ENCODE data around the gene PSMD13.

PSMD13 gene

DNA sequence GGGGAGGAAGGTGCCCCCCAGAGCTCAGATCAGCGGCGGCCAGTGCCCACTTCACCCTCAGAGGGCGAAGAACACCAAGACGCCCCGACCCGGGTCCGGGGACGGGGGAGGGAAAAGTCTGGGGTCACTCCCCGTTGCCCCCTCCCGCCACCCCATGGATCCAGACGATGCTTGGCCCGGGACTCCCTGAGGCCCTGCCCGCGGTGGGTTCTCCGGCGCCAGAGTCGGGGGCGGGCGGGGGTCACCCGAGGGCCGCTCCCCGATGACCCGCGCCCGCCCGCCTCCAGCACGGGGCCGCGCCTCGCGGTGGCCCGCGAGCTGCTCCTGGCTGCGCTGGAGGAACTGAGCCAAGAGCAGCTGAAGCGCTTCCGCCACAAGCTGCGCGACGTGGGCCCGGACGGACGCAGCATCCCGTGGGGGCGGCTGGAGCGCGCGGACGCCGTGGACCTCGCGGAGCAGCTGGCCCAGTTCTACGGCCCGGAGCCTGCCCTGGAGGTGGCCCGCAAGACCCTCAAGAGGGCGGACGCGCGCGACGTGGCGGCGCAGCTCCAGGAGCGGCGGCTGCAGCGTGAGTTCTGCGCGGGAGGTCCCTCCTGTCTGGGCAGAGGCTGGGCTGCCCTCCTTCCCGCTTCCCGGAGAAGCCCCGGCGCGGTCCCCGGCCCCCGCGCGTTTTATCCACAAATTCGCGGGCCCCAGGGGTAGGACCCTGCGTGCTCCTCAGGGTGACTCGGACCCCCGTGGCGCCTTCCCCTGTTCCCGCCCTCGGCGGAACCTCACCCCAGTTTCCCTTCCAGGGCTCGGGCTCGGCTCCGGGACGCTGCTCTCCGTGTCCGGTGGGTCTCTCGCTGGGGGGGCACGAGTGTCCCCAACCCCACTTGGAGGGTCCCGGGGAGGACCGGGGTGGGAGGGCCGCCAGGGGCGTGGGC is 42.5 kb downstream of the PSMD13 start:
- Histone ChIP-seq H3K4me1 (ENCODE audit: control insufficient read depth, insufficient read depth, low read length) (peaks cover 5% of the 10 kb centered on the region), H3K27ac (ENCODE audit: low read depth, low read length) (no peak overlapping the region), H3K9me3 (ENCODE audit: control insufficient read depth, insufficient read depth, low read length) (no peaks in the 10 kb centered on the region), H3K9ac (ENCODE audit: low read depth, low read length) (no peak overlapping the region), H3K4me3 (ENCODE audit: low read depth, low read length) (0 out of 2 replicates have a peak overlapping the region, but pooled peaks have one; percentile 51), H3K27me3 (ENCODE audit: control insufficient read depth, insufficient read depth, low read length) (peaks cover 63% of the 10 kb centered on the region), H3K36me3 (ENCODE audit: control insufficient read depth, insufficient read depth, low read length) (no peaks in the 10 kb centered on the region)

DNA sequence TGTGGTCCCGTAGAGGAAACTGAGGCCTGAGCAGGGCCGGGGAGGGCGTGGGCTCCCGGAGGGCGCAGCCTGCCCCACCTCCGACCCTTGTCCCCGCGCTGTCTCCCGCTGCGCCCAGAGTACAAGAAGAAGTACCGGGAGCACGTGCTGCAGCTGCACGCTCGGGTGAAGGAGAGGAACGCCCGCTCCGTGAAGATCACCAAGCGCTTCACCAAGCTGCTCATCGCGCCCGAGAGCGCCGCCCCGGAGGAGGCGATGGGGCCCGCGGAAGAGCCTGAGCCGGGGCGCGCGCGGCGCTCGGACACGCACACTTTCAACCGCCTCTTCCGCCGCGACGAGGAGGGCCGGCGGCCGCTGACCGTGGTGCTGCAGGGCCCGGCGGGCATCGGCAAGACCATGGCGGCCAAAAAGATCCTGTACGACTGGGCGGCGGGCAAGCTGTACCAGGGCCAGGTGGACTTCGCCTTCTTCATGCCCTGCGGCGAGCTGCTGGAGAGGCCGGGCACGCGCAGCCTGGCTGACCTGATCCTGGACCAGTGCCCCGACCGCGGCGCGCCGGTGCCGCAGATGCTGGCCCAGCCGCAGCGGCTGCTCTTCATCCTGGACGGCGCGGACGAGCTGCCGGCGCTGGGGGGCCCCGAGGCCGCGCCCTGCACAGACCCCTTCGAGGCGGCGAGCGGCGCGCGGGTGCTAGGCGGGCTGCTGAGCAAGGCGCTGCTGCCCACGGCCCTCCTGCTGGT is 43.4 kb downstream of the PSMD13 start:
- no peaks in the 10 kb centered on the region for H3K36me3 ChIP-seq (ENCODE audit: control insufficient read depth, insufficient read depth, low read length)
- peak overlapping the region; percentile 51 for H3K4me3 ChIP-seq (ENCODE audit: low read depth, low read length)
- H3K4me1 ChIP-seq (ENCODE audit: control insufficient read depth, insufficient read depth, low read length): peaks cover 1% of the 10 kb centered on the region
- no peak overlapping the region for H3K9ac ChIP-seq (ENCODE audit: low read depth, low read length)
- no peaks in the 10 kb centered on the region for H3K9me3 ChIP-seq (ENCODE audit: control insufficient read depth, insufficient read depth, low read length)
- H3K27ac ChIP-seq (ENCODE audit: low read depth, low read length): no peak overlapping the region
- peaks cover 63% of the 10 kb centered on the region for H3K27me3 ChIP-seq (ENCODE audit: control insufficient read depth, insufficient read depth, low read length)

DNA sequence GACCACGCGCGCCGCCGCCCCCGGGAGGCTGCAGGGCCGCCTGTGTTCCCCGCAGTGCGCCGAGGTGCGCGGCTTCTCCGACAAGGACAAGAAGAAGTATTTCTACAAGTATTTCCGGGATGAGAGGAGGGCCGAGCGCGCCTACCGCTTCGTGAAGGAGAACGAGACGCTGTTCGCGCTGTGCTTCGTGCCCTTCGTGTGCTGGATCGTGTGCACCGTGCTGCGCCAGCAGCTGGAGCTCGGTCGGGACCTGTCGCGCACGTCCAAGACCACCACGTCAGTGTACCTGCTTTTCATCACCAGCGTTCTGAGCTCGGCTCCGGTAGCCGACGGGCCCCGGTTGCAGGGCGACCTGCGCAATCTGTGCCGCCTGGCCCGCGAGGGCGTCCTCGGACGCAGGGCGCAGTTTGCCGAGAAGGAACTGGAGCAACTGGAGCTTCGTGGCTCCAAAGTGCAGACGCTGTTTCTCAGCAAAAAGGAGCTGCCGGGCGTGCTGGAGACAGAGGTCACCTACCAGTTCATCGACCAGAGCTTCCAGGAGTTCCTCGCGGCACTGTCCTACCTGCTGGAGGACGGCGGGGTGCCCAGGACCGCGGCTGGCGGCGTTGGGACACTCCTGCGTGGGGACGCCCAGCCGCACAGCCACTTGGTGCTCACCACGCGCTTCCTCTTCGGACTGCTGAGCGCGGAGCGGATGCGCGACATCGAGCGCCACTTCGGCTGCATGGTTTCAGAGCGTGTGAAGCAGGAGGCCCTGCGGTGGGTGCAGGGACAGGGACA is 44.1 kb downstream of the PSMD13 start:
- Histone ChIP-seq H3K27ac (ENCODE audit: low read depth, low read length) (no peak overlapping the region), H3K9me3 (ENCODE audit: control insufficient read depth, insufficient read depth, low read length) (no peaks in the 10 kb centered on the region), H3K4me3 (ENCODE audit: low read depth, low read length) (peak overlapping the region; percentile 51; the same call in 1 of the 2 replicates), H3K9ac (ENCODE audit: low read depth, low read length) (no peak overlapping the region), H3K27me3 (ENCODE audit: control insufficient read depth, insufficient read depth, low read length) (peaks cover 65% of the 10 kb centered on the region), H3K36me3 (ENCODE audit: control insufficient read depth, insufficient read depth, low read length) (no peaks in the 10 kb centered on the region), H3K4me1 (ENCODE audit: control insufficient read depth, insufficient read depth, low read length) (no peaks in the 10 kb centered on the region; the same call in 1 of the 2 replicates)

DNA sequence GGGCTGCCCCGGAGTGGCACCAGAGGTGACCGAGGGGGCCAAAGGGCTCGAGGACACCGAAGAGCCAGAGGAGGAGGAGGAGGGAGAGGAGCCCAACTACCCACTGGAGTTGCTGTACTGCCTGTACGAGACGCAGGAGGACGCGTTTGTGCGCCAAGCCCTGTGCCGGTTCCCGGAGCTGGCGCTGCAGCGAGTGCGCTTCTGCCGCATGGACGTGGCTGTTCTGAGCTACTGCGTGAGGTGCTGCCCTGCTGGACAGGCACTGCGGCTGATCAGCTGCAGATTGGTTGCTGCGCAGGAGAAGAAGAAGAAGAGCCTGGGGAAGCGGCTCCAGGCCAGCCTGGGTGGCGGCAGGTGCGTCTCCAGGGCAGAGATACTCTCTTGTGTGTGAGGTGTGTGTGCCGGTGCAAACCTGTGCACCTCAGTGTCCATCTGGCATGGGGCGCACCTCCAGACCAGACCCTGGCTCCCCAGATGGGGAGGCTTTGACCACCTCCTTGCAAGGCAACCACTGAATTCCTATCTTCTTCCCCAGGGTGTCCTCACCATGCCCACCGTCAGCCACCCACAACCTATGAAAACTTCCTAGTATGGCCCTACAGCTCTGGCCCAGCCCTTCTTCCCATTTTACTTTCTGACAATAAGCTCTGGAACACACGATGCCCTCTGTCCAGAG is 44.8 kb downstream of the PSMD13 start:
- H3K27me3 ChIP-seq (ENCODE audit: control insufficient read depth, insufficient read depth, low read length): peaks cover 70% of the 10 kb centered on the region
- no peaks in the 10 kb centered on the region for H3K36me3 ChIP-seq (ENCODE audit: control insufficient read depth, insufficient read depth, low read length)
- H3K27ac ChIP-seq (ENCODE audit: low read depth, low read length): no peak overlapping the region
- no peaks in the 10 kb centered on the region; the same call in 1 of the 2 replicates for H3K4me1 ChIP-seq (ENCODE audit: control insufficient read depth, insufficient read depth, low read length)
- no peak overlapping the region for H3K4me3 ChIP-seq (ENCODE audit: low read depth, low read length)
- H3K9me3 ChIP-seq (ENCODE audit: control insufficient read depth, insufficient read depth, low read length): no peaks in the 10 kb centered on the region
- no peak overlapping the region for H3K9ac ChIP-seq (ENCODE audit: low read depth, low read length)

DNA sequence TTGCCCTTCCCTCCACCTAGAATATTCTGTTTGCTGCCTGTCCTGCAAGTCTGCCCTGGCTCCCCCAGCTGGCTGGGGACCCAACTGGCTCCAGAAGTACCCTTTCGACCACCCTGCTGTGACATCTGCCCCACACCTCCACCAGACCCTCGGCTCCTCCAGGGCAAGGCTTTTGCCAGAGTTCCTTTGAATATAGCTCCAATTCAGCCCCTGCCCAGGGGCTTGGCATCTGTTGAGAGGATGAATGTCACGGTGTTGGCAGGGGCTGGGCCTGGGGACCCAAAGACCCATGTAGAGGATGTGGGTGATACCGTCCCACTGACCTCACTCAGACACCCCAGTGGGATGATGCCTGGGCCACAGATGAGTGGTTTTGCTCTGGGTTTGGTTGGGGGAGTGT is 45.4 kb downstream of the PSMD13 start:
- peaks cover 73% of the 10 kb centered on the region for H3K27me3 ChIP-seq (ENCODE audit: control insufficient read depth, insufficient read depth, low read length)
- no peak overlapping the region for H3K27ac ChIP-seq (ENCODE audit: low read depth, low read length)

DNA sequence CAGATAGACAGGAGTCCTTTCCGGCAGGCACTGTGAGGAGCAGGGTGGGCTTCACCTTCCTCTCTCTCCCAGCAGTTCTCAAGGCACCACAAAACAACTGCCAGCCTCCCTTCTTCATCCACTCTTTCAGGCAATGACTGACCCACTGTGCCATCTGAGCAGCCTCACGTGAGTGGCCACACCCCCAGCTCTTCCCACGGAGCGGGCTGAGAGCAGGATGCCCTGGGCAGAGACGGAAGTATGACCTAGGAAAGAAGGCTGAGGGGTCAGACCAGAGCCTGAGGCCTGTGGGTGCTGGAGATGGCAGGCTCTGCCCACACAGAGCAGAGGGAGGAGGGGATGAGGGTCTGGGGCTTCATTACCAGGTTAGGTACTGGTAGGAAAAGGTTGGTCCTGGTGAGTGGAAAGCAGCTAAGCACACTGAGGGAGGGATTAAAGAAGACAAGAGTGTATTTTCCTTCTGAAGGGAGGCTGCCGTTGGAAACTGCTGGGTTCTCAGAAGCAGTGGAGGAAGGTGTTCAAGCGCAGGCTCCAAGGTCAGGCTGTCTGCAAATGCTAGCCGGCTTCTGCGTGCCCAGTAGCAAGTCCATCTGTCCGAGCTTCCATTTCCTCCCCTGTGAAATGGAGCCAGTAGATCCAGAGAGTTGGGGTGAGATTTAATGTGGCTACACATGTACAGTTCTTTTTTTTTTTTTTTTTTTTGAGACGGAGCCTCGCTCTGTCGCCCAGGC is 46.0 kb downstream of the PSMD13 start:
- Histone ChIP-seq H3K9ac (ENCODE audit: low read depth, low read length) (no peak overlapping the region), H3K27me3 (ENCODE audit: control insufficient read depth, insufficient read depth, low read length) (peaks cover 75% of the 10 kb centered on the region), H3K9me3 (ENCODE audit: control insufficient read depth, insufficient read depth, low read length) (no peaks in the 10 kb centered on the region), H3K36me3 (ENCODE audit: control insufficient read depth, insufficient read depth, low read length) (no peaks in the 10 kb centered on the region), H3K27ac (ENCODE audit: low read depth, low read length) (no peak overlapping the region), H3K4me1 (ENCODE audit: control insufficient read depth, insufficient read depth, low read length) (no peaks in the 10 kb centered on the region; the same call in 1 of the 2 replicates), H3K4me3 (ENCODE audit: low read depth, low read length) (no peak overlapping the region)

More for the DNA sequence above, 45.4 kb downstream of the PSMD13 start:
- Histone ChIP-seq H3K9ac (ENCODE audit: low read depth, low read length) (no peak overlapping the region), H3K4me1 (ENCODE audit: control insufficient read depth, insufficient read depth, low read length) (no peaks in the 10 kb centered on the region; the same call in 1 of the 2 replicates), H3K9me3 (ENCODE audit: control insufficient read depth, insufficient read depth, low read length) (no peaks in the 10 kb centered on the region), H3K36me3 (ENCODE audit: control insufficient read depth, insufficient read depth, low read length) (no peaks in the 10 kb centered on the region), H3K4me3 (ENCODE audit: low read depth, low read length) (no peak overlapping the region)

DNA sequence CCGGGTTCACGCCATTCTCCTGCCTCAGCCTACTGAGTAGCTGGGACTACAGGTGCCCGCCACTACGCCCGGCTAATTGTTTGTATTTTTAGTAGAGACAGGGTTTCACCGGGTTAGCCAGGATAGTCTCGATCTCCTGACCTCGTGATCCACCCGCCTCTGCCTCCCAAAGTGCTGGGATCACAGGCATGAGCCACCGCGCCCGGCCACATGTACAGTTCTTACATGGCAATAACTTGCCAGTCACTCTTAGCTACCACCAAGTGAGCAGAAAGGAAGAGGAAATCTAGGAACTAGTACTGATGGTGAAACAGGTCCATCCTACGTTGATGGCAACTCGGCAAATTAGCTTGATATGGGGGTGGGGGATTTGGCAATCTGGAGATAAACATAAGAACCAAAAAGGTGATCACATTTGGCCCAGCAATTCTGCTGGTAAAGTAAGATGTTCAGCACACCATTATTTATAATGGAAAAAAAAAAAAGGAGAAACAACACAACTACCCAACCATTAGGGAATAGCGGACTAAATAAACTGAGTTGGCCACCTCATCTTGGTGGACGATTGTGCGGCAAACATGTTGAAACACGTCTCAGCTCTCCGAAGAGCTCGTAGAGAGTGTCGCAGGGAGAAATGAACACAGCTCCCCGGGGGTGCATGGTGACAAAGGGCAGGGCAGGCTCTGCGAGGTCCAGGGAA is 46.8 kb downstream of the PSMD13 start:
- Histone ChIP-seq H3K4me1 (ENCODE audit: control insufficient read depth, insufficient read depth, low read length) (no peaks in the 10 kb centered on the region; the same call in 1 of the 2 replicates), H3K9ac (ENCODE audit: low read depth, low read length) (no peak overlapping the region), H3K4me3 (ENCODE audit: low read depth, low read length) (no peak overlapping the region), H3K27ac (ENCODE audit: low read depth, low read length) (no peak overlapping the region), H3K9me3 (ENCODE audit: control insufficient read depth, insufficient read depth, low read length) (no peaks in the 10 kb centered on the region), H3K27me3 (ENCODE audit: control insufficient read depth, insufficient read depth, low read length) (peaks cover 75% of the 10 kb centered on the region), H3K36me3 (ENCODE audit: control insufficient read depth, insufficient read depth, low read length) (no peaks in the 10 kb centered on the region)

DNA sequence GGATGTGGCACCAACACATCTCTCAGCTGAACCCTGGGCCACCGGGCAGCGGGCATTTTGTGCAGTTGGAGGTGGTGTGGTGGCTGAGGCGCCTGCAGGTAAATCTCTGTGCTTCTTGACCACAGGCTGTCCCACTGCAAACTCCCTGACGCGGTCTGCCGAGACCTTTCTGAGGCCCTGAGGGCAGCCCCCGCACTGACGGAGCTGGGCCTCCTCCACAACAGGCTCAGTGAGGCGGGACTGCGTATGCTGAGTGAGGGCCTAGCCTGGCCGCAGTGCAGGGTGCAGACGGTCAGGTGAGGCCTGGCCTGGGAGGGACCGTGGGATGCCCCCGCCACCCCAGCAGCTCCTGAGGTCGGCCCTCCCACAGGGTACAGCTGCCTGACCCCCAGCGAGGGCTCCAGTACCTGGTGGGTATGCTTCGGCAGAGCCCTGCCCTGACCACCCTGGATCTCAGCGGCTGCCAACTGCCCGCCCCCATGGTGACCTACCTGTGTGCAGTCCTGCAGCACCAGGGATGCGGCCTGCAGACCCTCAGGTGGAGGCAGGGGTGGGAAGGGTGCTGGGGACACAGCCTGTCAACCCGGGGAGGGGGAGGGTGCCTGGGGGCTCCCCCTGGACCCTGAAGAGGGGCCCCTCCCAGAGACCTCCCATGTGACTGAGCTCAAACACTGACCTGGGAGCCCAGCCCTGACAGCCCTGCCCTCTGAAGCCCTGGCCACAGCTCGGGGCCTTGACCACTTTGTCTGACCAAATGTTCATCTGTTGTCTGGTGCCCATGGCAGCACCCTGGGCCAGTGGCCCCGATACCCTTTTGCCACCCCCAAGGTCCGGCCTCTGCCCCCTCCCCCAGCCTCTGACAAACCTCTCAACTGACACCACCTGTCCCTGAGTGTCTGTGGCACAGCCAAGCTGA is 47.6 kb downstream of the PSMD13 start:
- H3K9me3 ChIP-seq (ENCODE audit: control insufficient read depth, insufficient read depth, low read length): no peaks in the 10 kb centered on the region
- no peak overlapping the region for H3K27ac ChIP-seq (ENCODE audit: low read depth, low read length)
- peaks cover under 1% of the 10 kb centered on the region for H3K4me1 ChIP-seq (ENCODE audit: control insufficient read depth, insufficient read depth, low read length)
- no peaks in the 10 kb centered on the region for H3K36me3 ChIP-seq (ENCODE audit: control insufficient read depth, insufficient read depth, low read length)
- no peak overlapping the region for H3K9ac ChIP-seq (ENCODE audit: low read depth, low read length)
- H3K27me3 ChIP-seq (ENCODE audit: control insufficient read depth, insufficient read depth, low read length): peaks cover 68% of the 10 kb centered on the region
- H3K4me3 ChIP-seq (ENCODE audit: low read depth, low read length): no peak overlapping the region
